ENCODE data around the gene TMEM116. TPM values are rescaled to one million over a fixed set of nuclear protein-coding genes. Genes with fewer than 3 reads are reported as not detected.

The TMEM116 gene
- total RNA-seq, 6 experiments from 2014 or later = 3.6 to 8.9 (median 6.7) TPM

DNA sequence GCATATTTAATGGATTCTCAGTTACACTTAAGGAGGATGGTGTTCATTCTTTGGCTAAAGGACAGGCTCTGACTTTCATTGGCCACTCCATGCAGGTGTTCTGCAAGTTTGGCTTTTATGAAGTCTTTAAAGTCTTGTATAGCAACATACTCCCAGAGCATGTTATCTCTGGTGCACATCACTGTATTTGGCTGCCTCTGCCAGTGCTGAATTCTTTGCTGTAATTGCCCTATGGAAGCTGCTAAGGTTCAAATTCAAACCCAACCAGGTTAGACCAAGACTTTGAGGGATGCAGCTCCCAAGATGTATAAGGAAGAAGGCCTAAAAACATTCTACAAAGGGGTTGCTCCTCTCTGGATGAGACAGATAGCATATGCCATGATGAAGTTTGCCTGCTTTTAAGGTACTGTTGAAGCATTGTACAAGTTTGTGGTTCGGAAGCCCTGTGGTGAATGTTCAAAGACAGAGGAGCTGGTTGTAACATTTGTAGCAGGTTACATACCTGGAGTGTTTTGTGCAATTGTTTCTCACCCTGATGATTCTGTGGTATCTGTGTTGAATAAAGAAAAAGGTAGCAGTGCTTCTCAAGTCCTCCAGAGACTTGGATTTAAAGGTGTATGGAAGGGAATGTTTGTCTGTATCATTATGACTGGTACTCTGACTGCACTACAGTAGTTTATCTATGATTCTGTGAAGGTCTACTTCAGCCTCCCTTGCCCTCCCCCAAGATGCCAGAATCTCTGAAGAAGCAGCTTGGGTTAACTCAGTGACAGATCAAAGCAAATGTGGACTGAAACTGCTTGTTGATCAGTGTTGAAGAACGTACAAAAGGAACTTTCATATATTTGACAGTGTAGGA lies 19.4 kb downstream of the TMEM116 start:
- H3K36me3 ChIP-seq = no peaks in the 10 kb centered on the region
- no peak overlapping the region for H3K4me3 ChIP-seq
- intact Hi-C loops (cut with DNase I) = no loop called here
- 66% methylated on average over 2 of the region's 2 CpGs for WGBS (ENCODE audit: insufficient coverage, low coverage, low lambda C conversion rate, missing lambda C conversion rate)
- no peak for ATAC-seq
- peaks cover 0 to 7% (median 3%) of the 10 kb centered on the region in 4 donors for H3K4me1 ChIP-seq
- no peak overlapping the region for H3K27ac ChIP-seq
- no peaks in the 10 kb centered on the region for H3K27me3 ChIP-seq
- DNase-seq = no peak
- no peaks in the 10 kb centered on the region for H3K9me3 ChIP-seq
- TF ChIP-seq, protein P1, sequence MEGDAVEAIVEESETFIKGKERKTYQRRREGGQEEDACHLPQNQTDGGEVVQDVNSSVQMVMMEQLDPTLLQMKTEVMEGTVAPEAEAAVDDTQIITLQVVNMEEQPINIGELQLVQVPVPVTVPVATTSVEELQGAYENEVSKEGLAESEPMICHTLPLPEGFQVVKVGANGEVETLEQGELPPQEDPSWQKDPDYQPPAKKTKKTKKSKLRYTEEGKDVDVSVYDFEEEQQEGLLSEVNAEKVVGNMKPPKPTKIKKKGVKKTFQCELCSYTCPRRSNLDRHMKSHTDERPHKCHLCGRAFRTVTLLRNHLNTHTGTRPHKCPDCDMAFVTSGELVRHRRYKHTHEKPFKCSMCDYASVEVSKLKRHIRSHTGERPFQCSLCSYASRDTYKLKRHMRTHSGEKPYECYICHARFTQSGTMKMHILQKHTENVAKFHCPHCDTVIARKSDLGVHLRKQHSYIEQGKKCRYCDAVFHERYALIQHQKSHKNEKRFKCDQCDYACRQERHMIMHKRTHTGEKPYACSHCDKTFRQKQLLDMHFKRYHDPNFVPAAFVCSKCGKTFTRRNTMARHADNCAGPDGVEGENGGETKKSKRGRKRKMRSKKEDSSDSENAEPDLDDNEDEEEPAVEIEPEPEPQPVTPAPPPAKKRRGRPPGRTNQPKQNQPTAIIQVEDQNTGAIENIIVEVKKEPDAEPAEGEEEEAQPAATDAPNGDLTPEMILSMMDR (IDR thresholded peaks at IDR 0.05) = no peak

DNA sequence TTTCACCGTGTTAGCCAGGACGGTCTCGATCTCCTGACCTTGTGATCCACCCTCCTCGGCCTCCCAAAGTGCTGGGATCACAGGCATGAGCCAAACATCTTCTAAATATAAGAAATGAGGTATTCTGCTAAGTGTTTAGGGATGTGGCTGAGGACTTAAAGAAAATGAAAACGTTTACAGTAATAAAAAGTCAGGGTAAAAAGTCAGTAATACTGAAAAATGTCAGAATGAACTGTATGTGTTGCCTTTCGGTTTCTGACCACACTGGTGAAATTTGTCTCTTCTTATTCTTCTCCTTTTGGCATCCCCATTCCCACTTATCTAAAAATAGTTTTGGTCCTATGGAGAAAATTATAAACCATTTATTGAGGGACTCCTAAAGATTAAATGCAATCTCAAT lies 20.5 kb downstream of the TMEM116 start:
- intact Hi-C loops (cut with DNase I) = no loop called here
- no peak overlapping the region for H3K27ac ChIP-seq
- WGBS (ENCODE audit: insufficient coverage, low coverage, low lambda C conversion rate, missing lambda C conversion rate) = 69% methylated on average over 6 of the region's 6 CpGs

DNA sequence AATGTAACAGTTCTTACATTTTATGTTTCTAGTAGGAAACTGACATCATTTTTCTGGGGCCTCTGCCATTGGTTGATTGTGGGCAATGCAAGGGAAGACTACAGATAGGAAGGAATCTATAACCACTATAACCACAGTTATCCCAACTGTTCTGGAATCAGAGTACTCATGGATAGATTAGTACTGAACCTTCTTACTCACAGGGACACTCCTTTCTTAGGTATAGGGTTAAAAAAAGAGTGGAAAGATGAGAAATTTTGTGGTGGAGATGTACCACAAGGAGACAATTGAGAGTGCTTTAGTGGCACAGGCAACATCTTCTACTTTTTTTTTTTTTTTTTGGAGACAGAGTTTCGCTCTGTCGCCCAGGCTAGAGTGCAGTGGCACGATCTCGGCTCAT lies 21.0 kb downstream of the TMEM116 start:
- intact Hi-C loops (cut with DNase I) = no loop called here
- Histone ChIP-seq H3K4me1 (peaks cover 0 to under 1% (median under 1%) of the 10 kb centered on the region in 4 donors), H3K9me3 (no peaks in the 10 kb centered on the region), H3K27ac (no peak overlapping the region), H3K27me3 (no peaks in the 10 kb centered on the region), H3K4me3 (no peak overlapping the region), H3K36me3 (no peaks in the 10 kb centered on the region)
- DNase-seq = no peak
- TF ChIP-seq, protein P1 (IDR thresholded peaks at IDR 0.05) = no peak
- TF ChIP-seq POLR2A (IDR thresholded peaks at IDR 0.05) = no peak
- 80% methylated on average over 1 of the region's 4 CpGs for WGBS (ENCODE audit: insufficient coverage, low coverage, low lambda C conversion rate, missing lambda C conversion rate)
- no peak for ATAC-seq

More for the DNA sequence above, 20.5 kb downstream of the TMEM116 start:
- Histone ChIP-seq H3K36me3 (no peaks in the 10 kb centered on the region), H3K9me3 (no peaks in the 10 kb centered on the region), H3K4me1 (peaks cover 0 to 6% (median 3%) of the 10 kb centered on the region in 4 donors), H3K27me3 (no peaks in the 10 kb centered on the region), H3K4me3 (no peak overlapping the region)
- TF ChIP-seq POLR2A (IDR thresholded peaks at IDR 0.05) = no peak
- TF ChIP-seq, protein P1 (IDR thresholded peaks at IDR 0.05) = no peak
- DNase-seq = no peak
- no peak for ATAC-seq

DNA sequence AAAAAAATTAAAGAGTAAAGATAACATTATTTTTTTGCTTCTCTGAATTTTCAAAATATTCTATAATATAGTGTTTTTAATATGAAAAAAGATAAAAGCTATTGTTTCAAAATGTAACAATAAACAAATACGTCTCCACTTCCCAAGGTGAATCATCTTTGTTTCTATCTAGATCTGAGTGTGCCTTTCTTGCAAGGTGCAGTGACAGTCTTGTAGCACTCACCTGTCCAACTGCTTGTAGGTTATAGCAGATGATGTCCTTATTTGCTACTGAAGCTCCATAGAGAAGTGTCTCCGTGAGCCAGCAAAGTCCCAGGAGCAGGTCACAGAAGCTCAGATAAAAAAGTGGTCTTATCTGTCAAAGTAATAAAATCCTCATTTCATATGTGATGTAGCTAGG lies 21.4 kb downstream of the TMEM116 start:
- no peaks in the 10 kb centered on the region for H3K9me3 ChIP-seq
- no peaks in the 10 kb centered on the region for H3K36me3 ChIP-seq
- intact Hi-C loops (cut with DNase I) = no loop called here
- H3K27ac ChIP-seq = no peak overlapping the region
- no peaks in the 10 kb centered on the region for H3K27me3 ChIP-seq
- WGBS (ENCODE audit: insufficient coverage, low coverage, low lambda C conversion rate, missing lambda C conversion rate) = 66% methylated on average over 2 of the region's 2 CpGs
- H3K4me1 ChIP-seq = no peaks in the 10 kb centered on the region
- H3K4me3 ChIP-seq = no peak overlapping the region
- DNase-seq = no peak
- no peak for TF ChIP-seq POLR2A (IDR thresholded peaks at IDR 0.05)
- TF ChIP-seq, protein P1 (IDR thresholded peaks at IDR 0.05) = no peak
- no peak for ATAC-seq

Measured in right lobe of liver (tissue), 6 donors.